IPS-20b (cell line): ENCODE data around the gene GRIFIN.

Experiments used
- H3K27ac ChIP-seq: one replicate; pipeline ENCODE4 v1.5.1; 2013; ENCODE audit warnings: low read length
- H3K27me3 ChIP-seq: 2 replicates; pipeline ENCODE4 v1.6.1; 2013; ENCODE audit warnings: mild to moderate bottlenecking, low read length, inconsistent platforms; ENCODE audit not compliant: insufficient read depth
- H3K36me3 ChIP-seq: 2 replicates; pipeline ENCODE4 v1.6.1; 2013; ENCODE audit warnings: low read depth, mild to moderate bottlenecking, inconsistent platforms, low read length, moderate library complexity; ENCODE audit not compliant: insufficient read depth
- H3K4me1 ChIP-seq: 2 replicates; pipeline ENCODE4 v1.6.1; 2013; ENCODE audit warnings: mild to moderate bottlenecking, control low read depth, inconsistent platforms, low read length, moderate library complexity; ENCODE audit not compliant: insufficient read depth
- H3K4me3 ChIP-seq: 2 replicates; pipeline ENCODE4 v1.5.1; 2013; ENCODE audit warnings: mild to moderate bottlenecking, low read length, inconsistent platforms
- H3K9ac ChIP-seq: 2 replicates; pipeline ENCODE4 v1.6.1; 2013; ENCODE audit warnings: low read depth, mild to moderate bottlenecking, inconsistent platforms, low read length, moderate library complexity
- H3K9me3 ChIP-seq: 2 replicates; pipeline ENCODE4 v1.6.1; 2013; ENCODE audit warnings: mild to moderate bottlenecking, low read depth, low read length, inconsistent platforms; ENCODE audit not compliant: insufficient read depth

The GRIFIN gene

DNA sequence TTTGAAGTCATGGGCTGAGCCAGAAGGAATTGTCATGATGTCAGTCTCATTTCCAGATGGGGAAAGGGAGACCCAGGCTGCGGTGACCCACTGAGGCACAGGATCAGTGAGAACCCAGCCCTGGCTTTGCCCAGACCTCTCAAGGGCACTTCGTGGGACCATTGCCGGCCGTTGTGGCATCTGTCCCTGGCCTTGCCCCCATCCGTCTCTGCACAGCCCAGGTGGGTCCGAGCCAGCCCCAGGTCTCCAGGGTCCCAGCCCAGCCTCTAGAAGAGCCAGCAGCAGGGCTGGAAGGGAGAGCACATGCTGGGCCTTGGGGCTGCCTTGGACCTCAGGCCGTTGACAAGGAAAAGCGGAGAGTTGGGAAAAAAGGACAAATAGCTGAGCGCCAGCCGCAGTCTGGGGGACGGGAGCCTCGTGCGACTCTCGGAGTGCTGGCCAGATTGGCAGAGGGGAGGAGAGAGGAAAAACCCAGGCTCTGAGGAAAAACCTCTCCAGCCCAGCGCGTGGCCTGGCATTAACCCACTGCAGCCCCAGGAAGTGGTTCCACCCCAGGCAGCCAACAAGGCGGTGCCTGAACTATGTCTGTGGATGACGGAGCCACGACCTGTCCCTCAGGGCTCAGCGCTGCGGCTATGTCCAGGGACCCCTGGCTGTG lies 30.2 kb downstream of the GRIFIN start:
- Histone ChIP-seq H3K9me3 (no peaks in the 10 kb centered on the region), H3K9ac (no peak overlapping the region), H3K27ac (no peak overlapping the region), H3K4me3 (no peak overlapping the region), H3K4me1 (no peaks in the 10 kb centered on the region), H3K27me3 (no peaks in the 10 kb centered on the region), H3K36me3 (no peaks in the 10 kb centered on the region)

- H3K4me3 ChIP-seq, result no peak overlapping the region
- H3K36me3 ChIP-seq, result no peaks in the 10 kb centered on the region
- no peak overlapping the region for H3K27ac ChIP-seq
- no peaks in the 10 kb centered on the region for H3K4me1 ChIP-seq
- H3K9ac ChIP-seq, result no peak overlapping the region
- no peaks in the 10 kb centered on the region for H3K9me3 ChIP-seq
- no peaks in the 10 kb centered on the region for H3K27me3 ChIP-seq
Observed at GRCh38 chr7:2445047-2445446, 31.2 kb downstream of the GRIFIN start.

DNA sequence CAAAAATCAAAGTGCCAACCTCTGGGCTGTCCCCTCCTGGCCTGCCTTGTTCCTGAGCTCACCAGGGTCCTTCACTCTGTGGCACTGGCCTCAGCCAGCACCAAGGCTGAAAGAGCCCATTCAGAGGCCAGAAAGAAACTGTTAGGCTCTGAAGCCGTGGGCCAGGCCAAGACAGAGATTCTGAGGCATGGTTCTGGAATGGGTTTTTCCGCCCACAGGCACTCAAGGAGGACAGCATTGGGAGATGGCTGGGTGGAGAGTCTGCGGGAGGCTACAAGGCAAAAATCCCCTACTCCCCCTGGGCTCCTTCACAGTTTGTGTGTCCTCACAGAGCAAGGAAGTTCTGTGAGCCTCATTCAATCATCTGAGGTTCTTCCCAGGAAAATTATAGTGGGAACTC lies 31.7 kb downstream of the GRIFIN start:
- H3K4me1 ChIP-seq, result no peaks in the 10 kb centered on the region
- no peak overlapping the region for H3K4me3 ChIP-seq
- no peaks in the 10 kb centered on the region for H3K27me3 ChIP-seq
- no peaks in the 10 kb centered on the region for H3K9me3 ChIP-seq
- no peak overlapping the region for H3K27ac ChIP-seq
- no peaks in the 10 kb centered on the region for H3K36me3 ChIP-seq
- no peak overlapping the region for H3K9ac ChIP-seq

DNA sequence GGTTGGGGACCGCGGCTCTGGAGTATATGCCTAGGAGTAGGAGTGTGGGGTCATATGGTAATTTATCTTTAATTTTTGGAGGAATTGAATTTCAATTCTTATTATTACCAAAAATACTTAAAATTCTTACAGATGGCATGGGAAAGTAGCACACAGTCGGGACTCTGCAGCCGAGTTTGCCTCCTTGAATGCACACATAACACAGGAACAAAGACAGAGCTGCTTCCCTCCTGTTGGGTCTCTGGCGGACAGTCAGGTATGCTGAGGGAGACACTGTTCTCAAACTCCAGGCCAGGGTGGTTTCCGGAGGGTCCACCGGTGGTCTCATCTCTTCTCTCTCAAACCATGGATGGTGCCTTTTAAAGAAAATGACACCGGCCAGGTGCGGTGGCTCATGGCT lies 32.7 kb downstream of the GRIFIN start:
- Histone ChIP-seq H3K36me3 (no peaks in the 10 kb centered on the region), H3K9ac (no peak overlapping the region), H3K9me3 (no peaks in the 10 kb centered on the region), H3K4me1 (no peaks in the 10 kb centered on the region), H3K4me3 (no peak overlapping the region), H3K27ac (no peak overlapping the region), H3K27me3 (no peaks in the 10 kb centered on the region)

DNA sequence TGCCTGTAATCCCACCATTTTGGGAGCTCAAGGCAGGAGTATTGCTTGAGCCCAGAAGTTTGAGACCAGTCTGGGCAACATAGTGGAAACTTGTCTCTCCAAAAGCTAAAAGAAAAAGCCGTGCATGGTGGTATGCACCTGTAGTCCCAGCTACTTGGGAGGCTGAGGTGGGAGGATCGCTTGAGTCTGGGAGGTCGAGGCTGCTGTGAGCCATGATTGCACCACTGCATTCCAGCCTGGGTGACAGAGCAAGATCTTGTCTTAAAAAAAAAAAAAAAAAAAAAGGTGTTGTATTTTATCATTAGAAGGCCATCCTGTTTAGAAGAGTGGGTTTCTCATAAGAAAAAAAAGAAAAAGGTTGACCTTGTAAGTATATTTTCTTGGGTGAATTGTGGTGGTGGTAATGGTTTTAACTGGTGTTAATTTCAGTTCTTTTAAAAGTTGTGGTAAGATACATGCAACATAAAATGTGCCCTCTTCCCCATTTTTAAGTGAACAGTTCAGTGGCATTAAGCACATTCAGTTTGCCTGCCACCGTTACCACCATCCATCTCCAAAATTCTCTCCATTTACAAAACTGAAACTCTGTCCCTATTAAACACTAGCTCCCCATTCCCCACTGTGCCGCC lies 34.7 kb downstream of the GRIFIN start:
- no peak overlapping the region for H3K9ac ChIP-seq
- no peaks in the 10 kb centered on the region for H3K4me1 ChIP-seq
- no peak overlapping the region for H3K27ac ChIP-seq
- H3K4me3 ChIP-seq, result no peak overlapping the region
- no peaks in the 10 kb centered on the region for H3K9me3 ChIP-seq
- H3K27me3 ChIP-seq, result no peaks in the 10 kb centered on the region
- H3K36me3 ChIP-seq, result 0 out of 2 replicates have a peak, but pooled peaks cover under 1% of the 10 kb centered on the region

DNA sequence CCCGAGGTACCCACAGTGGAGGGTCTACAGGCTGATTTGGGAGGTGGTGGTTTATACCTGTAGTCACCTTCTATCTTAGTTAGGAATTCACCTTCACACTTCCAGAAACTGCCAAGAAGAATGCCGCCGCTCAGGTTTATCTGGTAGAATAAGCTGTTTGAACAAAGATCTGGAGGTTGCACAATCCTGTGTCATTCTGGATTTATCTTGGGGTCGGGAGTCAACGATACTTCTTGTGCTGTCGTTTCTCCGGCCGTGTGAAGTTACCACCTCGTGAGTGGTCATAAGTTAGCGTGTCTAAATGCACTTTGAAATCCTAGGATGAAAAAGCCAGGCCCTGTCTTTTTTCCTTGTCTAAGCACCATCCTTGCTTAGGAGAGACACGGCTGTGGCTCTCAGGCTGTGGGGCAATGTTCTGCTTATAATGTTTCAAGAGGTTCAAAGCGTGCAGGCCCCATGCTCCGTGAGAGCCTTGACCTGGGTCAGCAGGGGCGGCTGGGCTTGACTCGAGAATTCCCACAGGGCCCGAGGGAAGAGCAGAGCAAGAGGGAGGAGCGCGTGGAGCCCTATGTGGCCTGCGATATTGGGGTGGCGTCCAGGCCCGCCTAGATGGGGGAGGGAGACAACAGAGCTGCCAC lies 35.5 kb downstream of the GRIFIN start:
- no peak overlapping the region for H3K9ac ChIP-seq
- H3K4me1 ChIP-seq, result no peaks in the 10 kb centered on the region
- no peak overlapping the region for H3K4me3 ChIP-seq
- peaks cover 7% of the 10 kb centered on the region; the same call in 1 of the 2 replicates for H3K36me3 ChIP-seq
- no peaks in the 10 kb centered on the region for H3K27me3 ChIP-seq
- H3K27ac ChIP-seq, result no peak overlapping the region
- no peaks in the 10 kb centered on the region for H3K9me3 ChIP-seq

GRCh38 chr7:2438775-2439174 lies 37.4 kb downstream of the GRIFIN start:
- Histone ChIP-seq H3K36me3 (peaks cover 11% of the 10 kb centered on the region), H3K4me1 (no peaks in the 10 kb centered on the region), H3K27me3 (no peaks in the 10 kb centered on the region), H3K9me3 (no peaks in the 10 kb centered on the region), H3K9ac (no peak overlapping the region), H3K27ac (no peak overlapping the region), H3K4me3 (no peak overlapping the region)

DNA sequence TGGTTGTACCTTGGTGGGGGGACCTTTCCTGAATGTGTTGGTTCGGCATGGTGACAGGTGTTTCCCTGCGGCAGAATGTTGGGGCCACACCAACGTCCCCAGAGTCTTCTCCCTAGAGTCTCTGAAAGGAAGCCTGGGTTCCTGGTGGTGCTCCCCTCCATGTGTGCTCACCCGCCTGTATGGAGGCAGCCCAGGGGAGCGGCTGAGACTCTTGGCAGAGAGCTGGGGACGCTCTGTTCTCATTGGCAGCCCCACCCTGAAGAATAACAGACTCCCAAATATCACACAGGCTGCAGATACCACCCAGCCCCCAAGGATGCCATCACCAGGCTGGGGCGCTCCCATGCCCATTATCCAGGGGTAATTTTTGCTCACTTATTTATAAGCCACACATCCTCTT lies 38.0 kb downstream of the GRIFIN start:
- H3K9me3 ChIP-seq, result no peaks in the 10 kb centered on the region
- H3K4me3 ChIP-seq, result no peak overlapping the region
- no peaks in the 10 kb centered on the region for H3K4me1 ChIP-seq
- no peak overlapping the region for H3K27ac ChIP-seq
- H3K36me3 ChIP-seq, result peaks cover 17% of the 10 kb centered on the region
- no peaks in the 10 kb centered on the region for H3K27me3 ChIP-seq
- H3K9ac ChIP-seq, result no peak overlapping the region

DNA sequence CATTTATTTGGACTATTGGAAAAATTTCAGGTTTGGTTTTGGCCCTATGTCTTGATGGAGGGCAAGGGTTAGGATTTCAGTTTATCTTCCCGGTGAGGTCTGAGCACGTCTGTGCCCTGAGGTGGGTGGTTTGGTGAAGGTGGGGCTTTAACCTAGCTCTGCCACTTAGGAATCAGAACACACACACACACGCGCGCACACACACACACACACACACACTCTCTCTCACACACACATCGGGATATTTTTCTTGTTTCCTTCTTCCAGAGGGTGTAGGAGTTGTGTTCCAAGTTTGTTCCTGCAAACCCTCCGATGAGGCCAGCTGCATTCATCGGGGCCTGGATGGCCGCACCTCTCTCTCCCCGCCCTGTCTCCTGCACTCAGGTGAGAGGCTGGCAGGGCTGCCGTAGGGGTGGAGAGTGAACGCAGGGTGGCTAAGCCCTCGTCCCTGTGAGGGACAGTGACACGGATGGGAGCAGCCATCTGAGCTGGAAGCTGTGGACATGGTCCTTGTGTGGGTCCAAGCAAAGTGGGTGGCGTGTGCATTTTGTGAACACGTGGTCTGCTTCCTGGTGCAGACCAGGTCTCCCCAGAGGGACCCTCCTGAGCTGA lies 38.6 kb downstream of the GRIFIN start:
- Histone ChIP-seq H3K9me3 (no peaks in the 10 kb centered on the region), H3K4me1 (no peaks in the 10 kb centered on the region), H3K9ac (no peak overlapping the region), H3K27me3 (no peaks in the 10 kb centered on the region), H3K4me3 (no peak overlapping the region), H3K27ac (no peak overlapping the region), H3K36me3 (peaks cover 20% of the 10 kb centered on the region)

- H3K27me3 ChIP-seq, result no peaks in the 10 kb centered on the region
- no peaks in the 10 kb centered on the region for H3K4me1 ChIP-seq
- H3K9ac ChIP-seq, result no peak overlapping the region
- peaks cover 21% of the 10 kb centered on the region for H3K36me3 ChIP-seq
- no peak overlapping the region for H3K4me3 ChIP-seq
- H3K9me3 ChIP-seq, result no peaks in the 10 kb centered on the region
- H3K27ac ChIP-seq, result no peak overlapping the region
Observed at GRCh38 chr7:2437136-2437535, 39.1 kb downstream of the GRIFIN start.

DNA sequence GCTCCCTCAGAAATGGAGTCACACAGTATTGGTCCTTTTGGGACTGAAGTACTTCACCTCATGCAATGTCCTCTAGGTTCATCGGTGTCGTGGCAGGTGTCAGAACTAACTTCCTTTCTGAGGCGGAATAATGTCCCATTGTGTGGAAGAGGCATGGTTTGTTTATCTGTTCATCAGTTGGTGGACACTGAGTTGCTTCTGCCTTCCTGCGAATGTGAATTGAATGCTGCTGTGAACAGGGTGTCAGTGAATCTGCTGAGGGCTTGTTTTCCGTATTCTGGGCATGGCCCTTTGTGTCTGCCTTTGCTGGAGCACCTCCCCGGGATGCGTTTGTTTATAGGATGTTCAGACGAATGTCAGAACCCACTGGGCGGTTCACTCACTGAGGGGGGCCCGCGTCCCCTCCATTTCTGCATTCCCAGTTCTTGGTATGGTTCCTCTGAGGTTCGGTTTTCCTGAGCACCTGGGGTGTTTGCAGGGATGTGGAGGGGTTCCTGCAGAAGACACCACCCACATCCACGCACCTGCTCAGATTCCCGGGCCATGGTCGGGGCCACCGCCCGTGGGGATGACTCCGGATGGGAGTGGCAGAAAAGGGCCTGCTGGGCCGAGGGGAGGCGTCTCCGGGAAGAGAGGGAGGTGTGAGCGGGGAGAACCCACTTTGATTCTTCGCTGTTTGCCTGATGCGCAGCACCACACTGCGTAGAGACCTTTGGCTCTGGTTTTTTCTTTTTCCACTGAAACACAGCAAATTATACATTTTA lies 39.7 kb downstream of the GRIFIN start:
- H3K27ac ChIP-seq, result no peak overlapping the region
- H3K36me3 ChIP-seq, result peaks cover 21% of the 10 kb centered on the region
- no peaks in the 10 kb centered on the region for H3K27me3 ChIP-seq
- H3K9me3 ChIP-seq, result no peaks in the 10 kb centered on the region
- H3K4me1 ChIP-seq, result no peaks in the 10 kb centered on the region
- H3K4me3 ChIP-seq, result no peak overlapping the region
- no peak overlapping the region for H3K9ac ChIP-seq
